Activated CD8-positive, alpha-beta memory T cell treated with anti-CD3 and anti-CD28 coated beads, Interleukin-2, amount 10 ng/mL, durations not matched to agents 7 days and 5 days (primary cell): Measurements from ENCODE around the gene DCAF6. TPM values are rescaled to one million over a fixed set of nuclear protein-coding genes. Genes with fewer than 3 reads are reported as not detected.
"Not testable (repeated sequence)": the region's sequence is repeated elsewhere in the genome, so short reads cannot be mapped to it uniquely, and the experiment has no call there.

Source experiments
- ATAC-seq: fragments of 150-1000 bp; cut with Tn5 transposase; one replicate; pipeline ENCODE4 v1.10.0; 2021; ENCODE audit warnings: moderate library complexity
- CTCF ChIA-PET: fragments of 350-600 bp; sonication (Branson Sonifier 250); formaldehyde crosslinking; loops from one replicate; lab custom pipeline; 2021; ENCODE audit warnings: antibody characterized with exemption; lab: Charles Lee
- DNase-seq: peaks from one replicate; pipeline ENCODE4 v3.0.0-alpha.2; 2020
- H3K27ac Mint-ChIP-seq: one replicate; pipeline ENCODE4 v1.8.0; 2021; ENCODE audit warnings: mild to moderate bottlenecking, mixed read lengths
- H3K27me3 Mint-ChIP-seq: one replicate; pipeline ENCODE4 v1.8.0; 2021; ENCODE audit warnings: mixed read lengths
- H3K36me3 Mint-ChIP-seq: one replicate; pipeline ENCODE4 v1.8.0; 2021; ENCODE audit warnings: mild to moderate bottlenecking, mixed read lengths
- H3K4me1 Mint-ChIP-seq: one replicate; pipeline ENCODE4 v1.8.0; 2021; ENCODE audit warnings: mixed read lengths
- H3K4me3 Mint-ChIP-seq: one replicate; pipeline ENCODE4 v1.8.0; 2021; ENCODE audit warnings: mild to moderate bottlenecking, moderate library complexity, mixed read lengths
- H3K9me3 Mint-ChIP-seq: one replicate; pipeline ENCODE4 v1.8.0; 2022; ENCODE audit warnings: low read depth, mixed read lengths
- total RNA-seq, 2 experiments: library from RNA; stranded (reverse); gene quantifications; one replicate each; pipeline ENCODE4 v1.2.3, GENCODE V29; 2021

The DCAF6 gene
- total RNA-seq, 2 experiments from 2014 or later = 27.5 to 31.1 TPM

GRCh38 chr1:167928919-167929318 is 7.6 kb upstream of the DCAF6 start:
- H3K4me1 Mint-ChIP-seq = peaks cover 14% of the 10 kb centered on the region
- H3K27me3 Mint-ChIP-seq, DNase-seq, H3K27ac Mint-ChIP-seq, H3K9me3 Mint-ChIP-seq, H3K36me3 Mint-ChIP-seq, ATAC-seq, CTCF ChIA-PET, H3K4me3 Mint-ChIP-seq: not testable (repeated sequence)

GRCh38 chr1:167929725-167930124 is 6.8 kb upstream of the DCAF6 start:
- ATAC-seq = no peak
- CTCF ChIA-PET = interaction anchor here (1.7 kb wide), 1 partner anchor 153 kb away, joined by 4 read pairs; no protein-coding TSS in a partner anchor

GRCh38 chr1:167933788-167934187 is 2.7 kb upstream of the DCAF6 start:
- Mint-ChIP-seq H3K36me3 (peaks cover 5% of the 10 kb centered on the region), H3K4me1 (peaks cover 30% of the 10 kb centered on the region), H3K27me3 (no peaks in the 10 kb centered on the region), H3K27ac (no peak overlapping the region), H3K9me3 (no peaks in the 10 kb centered on the region), H3K4me3 (no peak overlapping the region)
- no peak for DNase-seq
- CTCF ChIA-PET = interaction anchor here (0.7 kb wide), 1 partner anchor 333 kb away, joined by 3 read pairs; no protein-coding TSS in a partner anchor
- ATAC-seq = no peak

More at GRCh38 chr1:167929725-167930124, 6.8 kb upstream of the DCAF6 start:
- H3K27ac Mint-ChIP-seq = no peak overlapping the region
- H3K36me3 Mint-ChIP-seq = peaks cover 3% of the 10 kb centered on the region
- H3K4me3 Mint-ChIP-seq = no peak overlapping the region
- H3K4me1 Mint-ChIP-seq = peaks cover 22% of the 10 kb centered on the region
- no peak for DNase-seq
- H3K9me3 Mint-ChIP-seq = no peaks in the 10 kb centered on the region
- no peaks in the 10 kb centered on the region for H3K27me3 Mint-ChIP-seq

GRCh38 chr1:167934426-167935215 is 1.9 kb upstream of the DCAF6 start:
- no peaks in the 10 kb centered on the region for H3K27me3 Mint-ChIP-seq
- peak overlapping the region; percentile 91 for H3K4me3 Mint-ChIP-seq
- no peak for DNase-seq
- H3K27ac Mint-ChIP-seq = peak overlapping the region; percentile 97
- H3K4me1 Mint-ChIP-seq = peaks cover 32% of the 10 kb centered on the region
- peaks cover 5% of the 10 kb centered on the region for H3K36me3 Mint-ChIP-seq
- no peaks in the 10 kb centered on the region for H3K9me3 Mint-ChIP-seq
- no peak for ATAC-seq
- CTCF ChIA-PET = interaction anchor here (0.9 to 3.4 kb wide), 7 partner anchors 13 to 219 kb away, joined by 3 to 26 read pairs (median 3); no protein-coding TSS in a partner anchor

GRCh38 chr1:167935216-167936067 is 1.0 kb upstream of the DCAF6 start:
- H3K4me3 Mint-ChIP-seq = peak overlapping the region; percentile 91
- ATAC-seq (peak; percentile 9), DNase-seq (peak; percentile 77)
- peaks cover 32% of the 10 kb centered on the region for H3K4me1 Mint-ChIP-seq
- H3K27ac Mint-ChIP-seq = peak overlapping the region; percentile 97
- H3K27me3 Mint-ChIP-seq = no peaks in the 10 kb centered on the region
- no peaks in the 10 kb centered on the region for H3K9me3 Mint-ChIP-seq
- H3K36me3 Mint-ChIP-seq = peaks cover 5% of the 10 kb centered on the region
- CTCF ChIA-PET = interaction anchor here (0.6 to 3.4 kb wide), 10 partner anchors 14 to 336 kb away, joined by 3 to 26 read pairs (median 3); no protein-coding TSS in a partner anchor

GRCh38 chr1:167936930-167937708 is 636 bp downstream of the DCAF6 start, which contains the start of gene MPC2:
TSS of gene MPC2 (minus strand) at chr1:167937072. CDS start at chr1:167935841, 1,231 bp downstream.
- DNase-seq = peak; percentile 78
- Mint-ChIP-seq H3K4me1 (peaks cover 32% of the 10 kb centered on the region), H3K27ac (peak within 1 kb of the TSS; percentile 97), H3K4me3 (peak within 1 kb of the TSS; percentile 91), H3K9me3 (no peaks in the 10 kb centered on the region), H3K36me3 (peaks cover 8% of the 10 kb centered on the region), H3K27me3 (no peaks in the 10 kb centered on the region)
- peak; percentile 14 for ATAC-seq
- CTCF ChIA-PET = interaction anchor here (1.2 to 3.4 kb wide), 4 partner anchors 141 to 221 kb away, joined by 3 to 26 read pairs (median 15); no protein-coding TSS in a partner anchor

- peak overlapping the region; percentile 91 for H3K4me3 Mint-ChIP-seq
- DNase-seq = no peak
- CTCF ChIA-PET = interaction anchor here (1.3 to 3.4 kb wide), 3 partner anchors 141 to 222 kb away, joined by 5 to 26 read pairs (median 25); no protein-coding TSS in a partner anchor
- H3K36me3 Mint-ChIP-seq = peaks cover 13% of the 10 kb centered on the region
- peaks cover 29% of the 10 kb centered on the region for H3K4me1 Mint-ChIP-seq
- H3K27me3 Mint-ChIP-seq = no peaks in the 10 kb centered on the region
- no peaks in the 10 kb centered on the region for H3K9me3 Mint-ChIP-seq
- ATAC-seq = no peak
- peak overlapping the region; percentile 97 for H3K27ac Mint-ChIP-seq
Measured at GRCh38 chr1:167937709-167938010, 1.2 kb downstream of the DCAF6 start.

GRCh38 chr1:167938080-167938636 is 1.7 kb downstream of the DCAF6 start:
- CTCF ChIA-PET = interaction anchor here (1.3 to 1.4 kb wide), 2 partner anchors 140 to 144 kb away, joined by 4 to 5 read pairs; no protein-coding TSS in a partner anchor
- ATAC-seq (no peak), DNase-seq (no peak)
- peaks cover 12% of the 10 kb centered on the region for H3K36me3 Mint-ChIP-seq
- H3K4me1 Mint-ChIP-seq = peaks cover 25% of the 10 kb centered on the region
- peak overlapping the region; percentile 91 for H3K4me3 Mint-ChIP-seq
- H3K27me3 Mint-ChIP-seq = no peaks in the 10 kb centered on the region
- H3K9me3 Mint-ChIP-seq = no peaks in the 10 kb centered on the region
- H3K27ac Mint-ChIP-seq = peak overlapping the region; percentile 78

- no peak overlapping the region for H3K4me3 Mint-ChIP-seq
Measured at GRCh38 chr1:167940264-167940663, 3.8 kb downstream of the DCAF6 start.

GRCh38 chr1:167943541-167943940 is 7.1 kb downstream of the DCAF6 start:
- Mint-ChIP-seq H3K4me3 (no peak overlapping the region), H3K27me3 (no peaks in the 10 kb centered on the region), H3K4me1 (peaks cover 18% of the 10 kb centered on the region), H3K36me3 (peaks cover 47% of the 10 kb centered on the region), H3K27ac (no peak overlapping the region), H3K9me3 (peaks cover 5% of the 10 kb centered on the region)
- CTCF ChIA-PET = no interaction called here
- DNase-seq = no peak
- no peak for ATAC-seq

More at GRCh38 chr1:167940264-167940663, 3.8 kb downstream of the DCAF6 start:
- Mint-ChIP-seq H3K36me3 (peaks cover 30% of the 10 kb centered on the region), H3K27ac (no peak overlapping the region), H3K4me1 (peaks cover 7% of the 10 kb centered on the region), H3K27me3 (no peaks in the 10 kb centered on the region), H3K9me3 (peaks cover 2% of the 10 kb centered on the region)
- DNase-seq = no peak
- ATAC-seq = no peak
- CTCF ChIA-PET = no interaction called here

- Mint-ChIP-seq H3K36me3 (peaks cover 50% of the 10 kb centered on the region), H3K9me3 (peaks cover 5% of the 10 kb centered on the region), H3K27ac (no peak overlapping the region), H3K4me1 (peaks cover 22% of the 10 kb centered on the region), H3K27me3 (no peaks in the 10 kb centered on the region), H3K4me3 (no peak overlapping the region)
- DNase-seq (no peak), ATAC-seq (no peak)
- CTCF ChIA-PET = no interaction called here
Measured at GRCh38 chr1:167947733-167948132, 11.2 kb downstream of the DCAF6 start.

- CTCF ChIA-PET = no interaction called here
- H3K9me3 Mint-ChIP-seq = peaks cover 3% of the 10 kb centered on the region
Measured at GRCh38 chr1:167949785-167950184, 13.3 kb downstream of the DCAF6 start.

More at GRCh38 chr1:167949785-167950184, 13.3 kb downstream of the DCAF6 start:
- no peak for DNase-seq
- no peak for ATAC-seq
- Mint-ChIP-seq H3K4me1 (peaks cover 22% of the 10 kb centered on the region), H3K4me3 (no peak overlapping the region), H3K27ac (no peak overlapping the region), H3K27me3 (no peaks in the 10 kb centered on the region), H3K36me3 (peaks cover 42% of the 10 kb centered on the region)
